HCT116 (cell line): Measurements from ENCODE around the gene PRSS27.

Experiments
- CTCF ChIP-seq, 3 experiments: fragments of 200-600 bp in 1 of 3; sonication (generic) in 1 of 3; IDR thresholded peaks in 2 of 3; conservative IDR thresholded peaks in 1 of 3; 2 replicates each; pipeline ENCODE4 v1.5.1; 2012 to 2017; ENCODE audit warnings: low read depth in 2 of 3, low read length in 2 of 3, antibody characterized with exemption in 1 of 3, borderline replicate concordance in 1 of 3, control low read depth in 1 of 3, mild to moderate bottlenecking in 1 of 3, mixed read lengths in 1 of 3, mixed run types in 1 of 3, moderate library complexity in 1 of 3; ENCODE audit not compliant: insufficient read depth in 1 of 3
- EZH2 ChIP-seq: fragments of 200-600 bp; sonication (generic); IDR thresholded peaks from 2 replicates; pipeline ENCODE4 v1.6.1; 2017; ENCODE audit warnings: antibody characterized with exemption, mixed run types
- POLR2A ChIP-seq: IDR thresholded peaks from 2 replicates; pipeline ENCODE4 v1.7.0; 2011; ENCODE audit warnings: borderline replicate concordance; ENCODE audit not compliant: insufficient read depth, insufficient read length; ENCODE audit errors: extremely low read depth
- SIN3A ChIP-seq: IDR thresholded peaks from 2 replicates; pipeline ENCODE4 v1.6.1; 2012; ENCODE audit warnings: low read depth
- TCF7L2 ChIP-seq: IDR thresholded peaks from 2 replicates; pipeline ENCODE4 v1.7.0; 2011; ENCODE audit warnings: borderline replicate concordance, inconsistent platforms; ENCODE audit not compliant: insufficient read depth, insufficient read length; ENCODE audit errors: extremely low read depth
- YY1 ChIP-seq: IDR thresholded peaks from 2 replicates; pipeline ENCODE4 v1.6.1; 2011; ENCODE audit warnings: low read length, low read depth, moderate library complexity, mild to moderate bottlenecking; ENCODE audit not compliant: insufficient replicate concordance; ENCODE audit errors: extremely low read depth
- ZBTB33 ChIP-seq: IDR thresholded peaks from 2 replicates; pipeline ENCODE4 v1.6.1; 2011; ENCODE audit warnings: mild to moderate bottlenecking, low read length, moderate library complexity; ENCODE audit not compliant: insufficient replicate concordance; ENCODE audit errors: extremely low read depth
- ZFX ChIP-seq: fragments of 450-650 bp; IDR thresholded peaks from 2 replicates; pipeline ENCODE4 v1.6.1; 2017

GRCh38 chr16:2769675-2770056, 49.6 kb upstream of the PRSS27 start:
- TF ChIP-seq CTCF (IDR thresholded peaks at IDR 0.05 in 2 of 3, conservative IDR thresholded peaks at IDR 0.05 in 1 of 3; ENCODE audit: borderline replicate concordance in 1 of 3, insufficient read depth in 1 of 3, low read depth in 2 of 3, low read length in 2 of 3), result no peak
- TF ChIP-seq ZBTB33, result no peak
- no peak for TF ChIP-seq EZH2
- TF ChIP-seq SIN3A, result no peak
- TF ChIP-seq POLR2A, result no peak
- TF ChIP-seq YY1, result no peak
- no peak for TF ChIP-seq ZFX
- TF ChIP-seq TCF7L2, result no peak
